GM12872 (cell line): ENCODE measurements around the gene RYR3.

Source experiments
- CTCF ChIP-seq: IDR thresholded peaks from 3 replicates; pipeline ENCODE4 v1.5.1; 2011; ENCODE audit warnings: low read depth, mild to moderate bottlenecking, low read length, moderate library complexity; ENCODE audit not compliant: insufficient read depth

RYR3 gene

GRCh38 chr15:33310481-33311311 lies at the start of gene RYR3:
TSS of gene RYR3 (plus strand) at chr15:33310967. CDS start at chr15:33311046, 79 bp downstream.
- TF ChIP-seq CTCF = no peak

GRCh38 chr15:33262306-33262705 lies 48.5 kb upstream of the RYR3 start:
- TF ChIP-seq CTCF = no peak

- TF ChIP-seq CTCF = no peak
Measured at GRCh38 chr15:33277689-33278088, 33.1 kb upstream of the RYR3 start.

GRCh38 chr15:33278816-33279612 lies 31.8 kb upstream of the RYR3 start:
- no peak for TF ChIP-seq CTCF

GRCh38 chr15:33279613-33280205 lies 31.1 kb upstream of the RYR3 start:
- no peak for TF ChIP-seq CTCF

- TF ChIP-seq CTCF = no peak
Measured at GRCh38 chr15:33282226-33283020, 28.3 kb upstream of the RYR3 start.

GRCh38 chr15:33283576-33283975 lies 27.2 kb upstream of the RYR3 start:
- no peak for TF ChIP-seq CTCF
